MCF 10A (cell line): ENCODE data around the gene ZNF311. TPM values are rescaled to one million over a fixed set of nuclear protein-coding genes. Genes with fewer than 3 reads are reported as not detected.
A peak's percentile ranks its signal among the peaks of the same experiment; 100 is the strongest.

Experiments
- Bru-seq: library from RNA; stranded (reverse); fragments of 400-500 nt; gene quantifications from one replicate; lab custom pipeline; 2021; lab: Mats Ljungman, UMichigan
- BruChase-seq, 2 experiments: library from RNA; stranded (reverse); fragments of 400-500 nt; gene quantifications; one replicate each; lab custom pipeline; 2021; lab: Mats Ljungman, UMichigan
- BruUV-seq: library from RNA; stranded (reverse); fragments of 400-500 nt; replicated peaks from 2 replicates; lab custom pipeline; 2021; lab: Mats Ljungman, UMichigan
- CTCF ChIA-PET: fragments of 300-600 bp; sonication (Branson Sonifier 250); formaldehyde crosslinking; extraction: SDS; loops from one replicate; lab custom pipeline; 2021; ENCODE audit warnings: antibody characterized with exemption, inconsistent platforms; lab: Yijun Ruan, JAX
- POLR2A ChIA-PET: fragments of 300-600, 350-650 bp; sonication (Branson Sonifier 250); formaldehyde crosslinking; extraction: SDS; loops from one replicate; lab custom pipeline; 2020; ENCODE audit warnings: antibody characterized with exemption, inconsistent platforms; lab: Yijun Ruan, JAX
- DNase-seq: peaks from one replicate; pipeline ENCODE4 v3.0.0-alpha.2; 2018; ENCODE audit not compliant: unreplicated experiment
- H3K27ac Mint-ChIP-seq: one replicate; pipeline ENCODE4 v1.8.0; 2022; ENCODE audit warnings: mild to moderate bottlenecking, low read depth, mixed read lengths; ENCODE audit not compliant: unreplicated experiment
- H3K27me3 Mint-ChIP-seq: one replicate; pipeline ENCODE4 v1.8.0; 2022; ENCODE audit warnings: mixed read lengths; ENCODE audit not compliant: insufficient read depth, unreplicated experiment
- H3K36me3 Mint-ChIP-seq: one replicate; pipeline ENCODE4 v1.8.0; 2022; ENCODE audit warnings: mild to moderate bottlenecking, moderate library complexity, mixed read lengths; ENCODE audit not compliant: insufficient read depth, unreplicated experiment
- H3K4me1 Mint-ChIP-seq: one replicate; pipeline ENCODE4 v1.8.0; 2022; ENCODE audit warnings: mixed read lengths; ENCODE audit not compliant: insufficient read depth, unreplicated experiment
- H3K4me3 Mint-ChIP-seq: one replicate; pipeline ENCODE4 v1.8.0; 2022; ENCODE audit warnings: mild to moderate bottlenecking, moderate library complexity, mixed read lengths; ENCODE audit not compliant: unreplicated experiment
- H3K9me3 Mint-ChIP-seq: one replicate; pipeline ENCODE4 v1.8.0; 2022; ENCODE audit warnings: mixed read lengths; ENCODE audit not compliant: unreplicated experiment
- CTCF ChIP-seq: fragments of 200-600 bp; IDR thresholded peaks from one replicate; pipeline ENCODE4 v1.8.0; 2022; ENCODE audit warnings: antibody characterized with exemption, mild to moderate bottlenecking; ENCODE audit not compliant: unreplicated experiment
- intact Hi-C: fragments of 100-400 bp; cut with micrococcal nuclease; formaldehyde crosslinking; loops from 2 replicates; pipeline ENCODE4 v1.14.1; 2022
- long read RNA-seq: library from polyadenylated mRNA; stranded (forward); transcript quantifications from one replicate; pipeline ENCODE4 v2.0.0, GENCODE V29; 2022
- total RNA-seq: library from RNA; stranded (reverse); gene quantifications from 2 replicates; pipeline ENCODE4 v1.2.3, GENCODE V29; 2022

The ZNF311 gene
- total RNA-seq (3.6 and 5.0 TPM in 2 replicates), Bru-seq, nascent RNA (percentile 67 among the genes with signal in this experiment), BruChase-seq, experiment 1, labeled RNA remaining after a 6-hour chase (percentile 65 among the genes with signal in this experiment), BruChase-seq, experiment 2, labeled RNA remaining after a 2-hour chase (percentile 69 among the genes with signal in this experiment)
- long read RNA-seq, partial matches to known transcripts = 1 of 5 reads
- long read RNA-seq, other reads (novel, unspliced or antisense) = 4 of 5 reads

- intact Hi-C loops = no loop called here
- peak within 1 kb of the TSS; percentile 65 for H3K27ac Mint-ChIP-seq
- peaks cover 13% of the 10 kb centered on the region for H3K36me3 Mint-ChIP-seq
- CTCF ChIA-PET = interaction anchor here (0.6 to 1.1 kb wide), 4 partner anchors 9 to 159 kb away, joined by 4 to 5 read pairs (median 4); no protein-coding TSS in a partner anchor
- no peaks in the 10 kb centered on the region for H3K9me3 Mint-ChIP-seq
- POLR2A ChIA-PET = interaction anchor here (0.6 to 2.3 kb wide), 6 partner anchors 21 to 563 kb away, joined by 3 to 15 read pairs (median 4); partner anchors contain the start of gene TRIM27
- TSS peak; percentile 92 for BruUV-seq
- no peaks in the 10 kb centered on the region for H3K27me3 Mint-ChIP-seq
- H3K4me1 Mint-ChIP-seq = peaks cover 18% of the 10 kb centered on the region
- TF ChIP-seq CTCF = no peak
- H3K4me3 Mint-ChIP-seq = peak within 1 kb of the TSS; percentile 91
- peak; percentile 79 for DNase-seq
These were observed at the start of gene ZNF311 for GRCh38 chr6:29005183-29005885. Gene ZNF311, minus strand, starts transcription at chr6:29005315. Its CDS starts 1,361 bp downstream, at chr6:29003954.

GRCh38 chr6:29051680-29052079 is 46.6 kb upstream of the ZNF311 start:
- DNase-seq = no peak
- Mint-ChIP-seq H3K4me3 (no peak overlapping the region), H3K36me3 (no peaks in the 10 kb centered on the region), H3K27ac (no peak overlapping the region), H3K4me1 (no peaks in the 10 kb centered on the region), H3K27me3 (peaks cover 72% of the 10 kb centered on the region), H3K9me3 (peaks cover 4% of the 10 kb centered on the region)
- ChIA-PET POLR2A (interaction anchor here (0.7 kb wide), 1 partner anchor 33 kb away, joined by 3 read pairs; no protein-coding TSS in a partner anchor), CTCF (no interaction called here)
- no peak for TF ChIP-seq CTCF
- BruUV-seq = no TSS peak
- intact Hi-C loops = no loop called here

- no peaks in the 10 kb centered on the region for H3K4me1 Mint-ChIP-seq
- CTCF ChIA-PET = no interaction called here
- H3K27me3 Mint-ChIP-seq = peaks cover 79% of the 10 kb centered on the region
- no peaks in the 10 kb centered on the region for H3K36me3 Mint-ChIP-seq
- no peak within 1 kb of the TSS for H3K4me3 Mint-ChIP-seq
- intact Hi-C loops = no loop called here
- no peak within 1 kb of the TSS for H3K27ac Mint-ChIP-seq
- BruUV-seq = no TSS peak
- POLR2A ChIA-PET = no interaction called here
- no peak for DNase-seq
- no peak for TF ChIP-seq CTCF
- no peaks in the 10 kb centered on the region for H3K9me3 Mint-ChIP-seq
These were observed 40.0 kb upstream of the ZNF311 start, which contains the start of gene OR2W1 for GRCh38 chr6:29045075-29045474. Gene OR2W1, minus strand, starts transcription at chr6:29045175. Its CDS starts 0 bp downstream, at chr6:29045175.

- H3K27ac Mint-ChIP-seq = no peak overlapping the region
- H3K27me3 Mint-ChIP-seq = peaks cover 65% of the 10 kb centered on the region
- no peaks in the 10 kb centered on the region for H3K9me3 Mint-ChIP-seq
- H3K4me3 Mint-ChIP-seq = no peak overlapping the region
- POLR2A ChIA-PET = no interaction called here
- DNase-seq = no peak
- BruUV-seq = no TSS peak
- no peaks in the 10 kb centered on the region for H3K4me1 Mint-ChIP-seq
- CTCF ChIA-PET = interaction anchor here (1.0 kb wide), 1 partner anchor 200 kb away, joined by 4 read pairs; no protein-coding TSS in a partner anchor
- intact Hi-C loops = no loop called here
- TF ChIP-seq CTCF = no peak
- H3K36me3 Mint-ChIP-seq = no peaks in the 10 kb centered on the region
These were observed 30.8 kb upstream of the ZNF311 start for GRCh38 chr6:29035951-29036350.
